HEK293 (cell line): Measurements from ENCODE around the gene ABCG1.
A peak's percentile ranks its signal among the peaks of the same experiment; 100 is the strongest.

ENCODE experiments used
- CTCF ChIA-PET: fragments of 350-600 bp; formaldehyde crosslinking; extraction: SDS; loops from one replicate; lab custom pipeline; 2021; ENCODE audit warnings: antibody characterized with exemption; lab: Yijun Ruan, JAX
- POLR2A ChIA-PET: fragments of 300-600 bp; formaldehyde crosslinking; extraction: SDS; loops from one replicate; lab custom pipeline; 2020; ENCODE audit warnings: antibody characterized with exemption, inconsistent platforms; lab: Yijun Ruan, JAX
- H3K27ac ChIP-seq: fragments of 200-500 bp; sonication (Bioruptor generic); 2 replicates; pipeline ENCODE4 v1.5.1; 2014; ENCODE audit warnings: low read depth, low read length, control low read depth, inconsistent platforms; ENCODE audit errors: extremely low read depth
- H3K36me3 ChIP-seq, 2 experiments: fragments of 200-500 bp in 1 of 2; sonication (Bioruptor generic) in 1 of 2; 1 replicate in 1 of 2; 2 replicates in 1 of 2; pipeline ENCODE4 v1.5.1; 2014 to 2017; ENCODE audit warnings: inconsistent platforms in 2 of 2, low read length in 2 of 2; ENCODE audit not compliant: control insufficient read depth in 2 of 2, insufficient read depth in 1 of 2
- H3K4me1 ChIP-seq: fragments of 200-500 bp; sonication (Bioruptor generic); 2 replicates; pipeline ENCODE4 v1.5.1; 2014; ENCODE audit warnings: mild to moderate bottlenecking, low read length, inconsistent platforms; ENCODE audit not compliant: control insufficient read depth, insufficient read depth
- H3K4me3 ChIP-seq: 2 replicates; pipeline ENCODE4 v1.5.1; 2011; ENCODE audit warnings: low read depth, mild to moderate bottlenecking, control low read depth, low read length, moderate library complexity
- H3K9me3 ChIP-seq: fragments of 200-500 bp; sonication (Bioruptor generic); 2 replicates; pipeline ENCODE4 v1.5.1; 2014; ENCODE audit warnings: low read depth, low read length, inconsistent platforms; ENCODE audit not compliant: control insufficient read depth, insufficient read depth
- BCL11A ChIP-seq: fragments of 450-650 bp; formaldehyde crosslinking; IDR thresholded peaks from 2 replicates; pipeline ENCODE4 v1.5.1; 2016; ENCODE audit warnings: low read depth, missing biosample characterization, missing genetic modification characterization
- EGR2 ChIP-seq: fragments of 450-650 bp; formaldehyde crosslinking; IDR thresholded peaks from 2 replicates; pipeline ENCODE4 v1.5.1; 2016; ENCODE audit warnings: low read depth, missing biosample characterization, missing genetic modification characterization
- HOXA7 ChIP-seq: sonication (generic); formaldehyde crosslinking; IDR thresholded peaks from 2 replicates; pipeline ENCODE4 v1.8.1; 2022; ENCODE audit warnings: missing genetic modification reagents, borderline replicate concordance
- KLF1 ChIP-seq: fragments of 450-650 bp; formaldehyde crosslinking; IDR thresholded peaks from 2 replicates; pipeline ENCODE4 v1.5.1; 2016; ENCODE audit warnings: missing biosample characterization, missing genetic modification characterization
- KLF8 ChIP-seq: fragments of 450-650 bp; formaldehyde crosslinking; IDR thresholded peaks from 2 replicates; pipeline ENCODE4 v1.5.1; 2016; ENCODE audit warnings: missing biosample characterization, missing genetic modification characterization
- RBAK ChIP-seq: fragments of 450-650 bp; formaldehyde crosslinking; IDR thresholded peaks from 2 replicates; pipeline ENCODE4 v1.5.1; 2016; ENCODE audit warnings: missing biosample characterization, missing genetic modification characterization
- SP2 ChIP-seq: fragments of 450-650 bp; formaldehyde crosslinking; IDR thresholded peaks from 2 replicates; pipeline ENCODE4 v1.5.1; 2016; ENCODE audit warnings: missing biosample characterization, missing genetic modification characterization
- ZBTB17 ChIP-seq: fragments of 450-650 bp; formaldehyde crosslinking; IDR thresholded peaks from 2 replicates; pipeline ENCODE4 v1.5.1; 2016; ENCODE audit warnings: missing biosample characterization, missing genetic modification characterization
- ZNF157 ChIP-seq: fragments of 450-650 bp; formaldehyde crosslinking; IDR thresholded peaks from 2 replicates; pipeline ENCODE4 v1.5.1; 2016; ENCODE audit warnings: missing biosample characterization, missing genetic modification characterization
- ZNF341 ChIP-seq: fragments of 450-650 bp; formaldehyde crosslinking; IDR thresholded peaks from 2 replicates; pipeline ENCODE4; 2016; ENCODE audit warnings: low read depth, missing biosample characterization, missing genetic modification characterization
- ZNF529 ChIP-seq: fragments of 450-650 bp; formaldehyde crosslinking; IDR thresholded peaks from 2 replicates; pipeline ENCODE4 v1.5.1; 2017; ENCODE audit warnings: missing genetic modification characterization, missing biosample characterization; ENCODE audit not compliant: insufficient replicate concordance
- ZNF660 ChIP-seq: fragments of 450-650 bp; IDR thresholded peaks from 2 replicates; pipeline ENCODE4 v1.5.1; 2018; ENCODE audit warnings: missing biosample characterization, mild to moderate bottlenecking, missing genetic modification characterization
- ZNF670 ChIP-seq: fragments of 450-650 bp; formaldehyde crosslinking; IDR thresholded peaks from 2 replicates; pipeline ENCODE4 v1.5.1; 2016; ENCODE audit warnings: missing biosample characterization, missing genetic modification characterization, low read depth
- ZXDB ChIP-seq: fragments of 450-650 bp; formaldehyde crosslinking; IDR thresholded peaks from 2 replicates; pipeline ENCODE4 v1.5.1; 2016; ENCODE audit warnings: missing biosample characterization, missing genetic modification characterization
- TF ChIP-seq, protein P1 (sequence below): fragments of 450-650 bp; formaldehyde crosslinking; IDR thresholded peaks from 2 replicates; pipeline ENCODE4 v1.5.1; 2016; ENCODE audit warnings: missing biosample characterization, missing genetic modification characterization
- TF ChIP-seq, protein P2 (sequence below): fragments of 450-650 bp; formaldehyde crosslinking; IDR thresholded peaks from 2 replicates; pipeline ENCODE4 v1.5.1; 2016; ENCODE audit warnings: missing biosample characterization, missing genetic modification characterization, borderline replicate concordance
- TF ChIP-seq, protein P3 (sequence below): fragments of 450-650 bp; formaldehyde crosslinking; IDR thresholded peaks from 2 replicates; pipeline ENCODE4 v1.5.1; 2016; ENCODE audit warnings: missing biosample characterization, missing genetic modification characterization, borderline replicate concordance
- TF ChIP-seq, protein P4 (sequence below): fragments of 450-650 bp; formaldehyde crosslinking; IDR thresholded peaks from 2 replicates; pipeline ENCODE4 v1.5.1; 2017; ENCODE audit warnings: missing biosample characterization, missing genetic modification characterization
- TF ChIP-seq, protein P5 (sequence below): fragments of 450-650 bp; formaldehyde crosslinking; IDR thresholded peaks from 2 replicates; pipeline ENCODE4 v1.5.1; 2016; ENCODE audit warnings: missing biosample characterization, missing genetic modification characterization, low read depth

The ABCG1 gene

DNA sequence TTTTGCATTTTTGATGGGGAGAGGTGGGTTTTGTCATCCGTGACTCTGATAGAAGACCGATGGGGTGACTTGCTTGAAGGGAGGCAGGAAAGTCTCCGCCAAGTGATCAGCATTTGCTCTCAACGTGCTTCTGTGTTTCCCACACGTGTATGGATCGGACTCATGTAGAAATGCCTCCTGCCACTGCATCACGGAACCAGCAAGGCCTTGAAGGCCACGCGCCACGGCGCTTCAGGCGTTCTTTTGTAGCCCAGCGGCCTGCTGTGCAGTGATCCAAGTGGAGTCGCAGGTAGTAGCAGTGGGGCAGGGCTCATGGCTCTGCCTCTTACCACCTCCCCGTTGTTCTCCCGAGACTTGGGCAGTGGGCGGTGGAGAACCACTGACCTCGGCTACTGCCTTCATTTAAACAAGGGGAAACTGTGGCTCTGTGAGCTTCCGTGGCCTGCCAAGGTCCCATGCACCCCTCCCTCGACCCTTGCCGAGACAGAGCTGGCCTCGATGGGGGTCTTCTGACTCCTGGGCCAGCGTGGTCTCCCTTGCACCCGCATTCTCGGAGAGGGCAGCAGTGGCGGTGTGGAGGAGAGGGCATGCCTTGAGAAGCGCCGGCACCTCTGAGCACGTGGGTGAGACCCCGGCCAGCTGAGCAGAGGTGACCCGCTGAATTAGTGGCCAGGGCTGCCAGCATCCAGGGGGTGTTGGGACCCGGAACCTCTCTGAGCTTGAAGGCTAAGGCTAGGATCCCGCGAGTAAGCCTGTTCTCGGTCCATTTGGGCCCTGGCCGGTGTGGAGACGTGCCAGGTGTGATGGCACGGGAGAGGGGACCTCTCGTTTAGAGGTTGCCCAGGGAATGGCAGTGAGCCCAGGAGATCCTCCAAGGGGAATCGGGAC is 46.1 kb upstream of the ABCG1 start:
- Histone ChIP-seq H3K4me3 (no peak overlapping the region), H3K9me3 (no peaks in the 10 kb centered on the region), H3K27ac (no peak overlapping the region), H3K36me3 (no peaks in the 10 kb centered on the region), H3K4me1 (peaks cover 7% of the 10 kb centered on the region)
- TF ChIP-seq, protein P1, sequence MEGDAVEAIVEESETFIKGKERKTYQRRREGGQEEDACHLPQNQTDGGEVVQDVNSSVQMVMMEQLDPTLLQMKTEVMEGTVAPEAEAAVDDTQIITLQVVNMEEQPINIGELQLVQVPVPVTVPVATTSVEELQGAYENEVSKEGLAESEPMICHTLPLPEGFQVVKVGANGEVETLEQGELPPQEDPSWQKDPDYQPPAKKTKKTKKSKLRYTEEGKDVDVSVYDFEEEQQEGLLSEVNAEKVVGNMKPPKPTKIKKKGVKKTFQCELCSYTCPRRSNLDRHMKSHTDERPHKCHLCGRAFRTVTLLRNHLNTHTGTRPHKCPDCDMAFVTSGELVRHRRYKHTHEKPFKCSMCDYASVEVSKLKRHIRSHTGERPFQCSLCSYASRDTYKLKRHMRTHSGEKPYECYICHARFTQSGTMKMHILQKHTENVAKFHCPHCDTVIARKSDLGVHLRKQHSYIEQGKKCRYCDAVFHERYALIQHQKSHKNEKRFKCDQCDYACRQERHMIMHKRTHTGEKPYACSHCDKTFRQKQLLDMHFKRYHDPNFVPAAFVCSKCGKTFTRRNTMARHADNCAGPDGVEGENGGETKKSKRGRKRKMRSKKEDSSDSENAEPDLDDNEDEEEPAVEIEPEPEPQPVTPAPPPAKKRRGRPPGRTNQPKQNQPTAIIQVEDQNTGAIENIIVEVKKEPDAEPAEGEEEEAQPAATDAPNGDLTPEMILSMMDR (tag by site-specific recombination) = no peak
- TF ChIP-seq ZBTB17 (tag by site-specific recombination) (no peak), RBAK (tag by site-specific recombination) (no peak), ZNF670 (tag by site-specific recombination) (no peak), ZNF341 (tag by site-specific recombination) (no peak), ZNF660 (tag by site-specific recombination) (no peak), KLF8 (tag by site-specific recombination) (no peak)
- TF ChIP-seq, protein P2, sequence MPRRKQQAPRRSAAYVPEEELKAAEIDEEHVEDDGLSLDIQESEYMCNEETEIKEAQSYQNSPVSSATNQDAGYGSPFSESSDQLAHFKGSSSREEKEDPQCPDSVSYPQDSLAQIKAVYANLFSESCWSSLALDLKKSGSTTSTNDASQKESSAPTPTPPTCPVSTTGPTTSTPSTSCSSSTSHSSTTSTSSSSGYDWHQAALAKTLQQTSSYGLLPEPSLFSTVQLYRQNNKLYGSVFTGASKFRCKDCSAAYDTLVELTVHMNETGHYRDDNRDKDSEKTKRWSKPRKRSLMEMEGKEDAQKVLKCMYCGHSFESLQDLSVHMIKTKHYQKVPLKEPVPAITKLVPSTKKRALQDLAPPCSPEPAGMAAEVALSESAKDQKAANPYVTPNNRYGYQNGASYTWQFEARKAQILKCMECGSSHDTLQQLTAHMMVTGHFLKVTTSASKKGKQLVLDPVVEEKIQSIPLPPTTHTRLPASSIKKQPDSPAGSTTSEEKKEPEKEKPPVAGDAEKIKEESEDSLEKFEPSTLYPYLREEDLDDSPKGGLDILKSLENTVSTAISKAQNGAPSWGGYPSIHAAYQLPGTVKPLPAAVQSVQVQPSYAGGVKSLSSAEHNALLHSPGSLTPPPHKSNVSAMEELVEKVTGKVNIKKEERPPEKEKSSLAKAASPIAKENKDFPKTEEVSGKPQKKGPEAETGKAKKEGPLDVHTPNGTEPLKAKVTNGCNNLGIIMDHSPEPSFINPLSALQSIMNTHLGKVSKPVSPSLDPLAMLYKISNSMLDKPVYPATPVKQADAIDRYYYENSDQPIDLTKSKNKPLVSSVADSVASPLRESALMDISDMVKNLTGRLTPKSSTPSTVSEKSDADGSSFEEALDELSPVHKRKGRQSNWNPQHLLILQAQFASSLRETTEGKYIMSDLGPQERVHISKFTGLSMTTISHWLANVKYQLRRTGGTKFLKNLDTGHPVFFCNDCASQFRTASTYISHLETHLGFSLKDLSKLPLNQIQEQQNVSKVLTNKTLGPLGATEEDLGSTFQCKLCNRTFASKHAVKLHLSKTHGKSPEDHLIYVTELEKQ (tag by site-specific recombination) = no peak
- TF ChIP-seq, protein P3, sequence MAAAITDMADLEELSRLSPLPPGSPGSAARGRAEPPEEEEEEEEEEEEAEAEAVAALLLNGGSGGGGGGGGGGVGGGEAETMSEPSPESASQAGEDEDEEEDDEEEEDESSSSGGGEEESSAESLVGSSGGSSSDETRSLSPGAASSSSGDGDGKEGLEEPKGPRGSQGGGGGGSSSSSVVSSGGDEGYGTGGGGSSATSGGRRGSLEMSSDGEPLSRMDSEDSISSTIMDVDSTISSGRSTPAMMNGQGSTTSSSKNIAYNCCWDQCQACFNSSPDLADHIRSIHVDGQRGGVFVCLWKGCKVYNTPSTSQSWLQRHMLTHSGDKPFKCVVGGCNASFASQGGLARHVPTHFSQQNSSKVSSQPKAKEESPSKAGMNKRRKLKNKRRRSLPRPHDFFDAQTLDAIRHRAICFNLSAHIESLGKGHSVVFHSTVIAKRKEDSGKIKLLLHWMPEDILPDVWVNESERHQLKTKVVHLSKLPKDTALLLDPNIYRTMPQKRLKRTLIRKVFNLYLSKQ (tag by site-specific recombination) = no peak
- CTCF ChIA-PET = interaction anchor here (0.8 to 1.6 kb wide), 4 partner anchors 18 to 86 kb away, joined by 3 to 12 read pairs (median 4); no protein-coding TSS in a partner anchor
- POLR2A ChIA-PET = no interaction called here

DNA sequence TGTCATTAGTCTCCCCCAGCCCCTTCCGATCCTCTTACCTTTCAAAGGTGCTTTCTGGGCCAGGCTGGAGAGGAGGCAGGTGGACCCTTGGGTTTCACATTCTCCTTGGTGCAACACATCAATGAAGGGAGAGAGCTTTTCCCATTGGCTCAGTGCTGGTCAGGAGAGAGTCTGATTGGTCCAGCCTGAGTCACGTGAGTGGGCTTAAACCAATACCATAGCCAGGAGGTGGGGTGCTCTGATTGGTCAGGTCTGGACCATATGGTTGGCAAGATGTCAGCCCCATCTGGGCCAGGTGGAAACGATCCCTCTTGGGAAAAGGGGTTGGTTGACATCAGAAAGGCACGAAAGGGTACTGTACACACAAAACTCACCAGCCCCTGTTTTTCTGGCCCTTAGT is 44.8 kb upstream of the ABCG1 start:
- Histone ChIP-seq H3K9me3 (no peaks in the 10 kb centered on the region), H3K36me3 (no peaks in the 10 kb centered on the region), H3K27ac (no peak overlapping the region)
- CTCF ChIA-PET = interaction anchor here (0.6 to 1.1 kb wide), 2 partner anchors 8 to 73 kb away, joined by 3 read pairs; no protein-coding TSS in a partner anchor
- TF ChIP-seq SP2 (tag by site-specific recombination) (0 out of 2 replicates have a peak, but pooled peaks have one; percentile 16), HOXA7 (no peak), ZNF157 (tag by site-specific recombination) (no peak)
- TF ChIP-seq, all 188 proteins: peak for 1
- POLR2A ChIA-PET = no interaction called here
- peaks cover 7% of the 10 kb centered on the region for H3K4me1 ChIP-seq
- no peak overlapping the region for H3K4me3 ChIP-seq

DNA sequence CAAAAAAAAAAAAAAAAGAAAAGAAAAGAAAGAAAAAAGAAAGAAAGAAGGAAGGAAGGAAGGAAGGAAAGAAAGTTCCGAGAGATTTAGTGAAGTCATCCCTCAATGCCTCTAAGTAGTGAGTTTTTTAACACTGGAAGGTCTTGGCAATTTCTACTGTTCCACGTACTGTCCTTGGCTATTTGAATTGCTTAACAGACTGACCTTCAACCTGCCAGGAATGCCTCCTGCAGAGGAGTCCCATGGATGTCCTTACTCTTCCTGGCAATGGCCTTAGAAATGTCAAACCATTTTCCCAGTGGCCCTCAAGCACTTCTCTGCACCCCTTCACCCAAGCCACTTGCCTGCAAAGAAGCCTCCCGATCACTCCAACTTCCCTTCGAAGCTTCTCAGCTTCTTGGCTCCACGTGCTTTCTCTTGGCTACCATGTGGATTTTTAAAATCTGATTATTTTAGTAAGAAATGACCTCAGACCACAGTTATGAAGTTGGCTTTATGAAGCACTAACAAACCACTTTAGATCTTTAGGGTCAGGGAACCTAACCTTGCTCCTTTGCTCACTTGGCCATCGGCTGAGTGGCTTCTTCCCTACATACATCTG is 43.7 kb upstream of the ABCG1 start:
- Histone ChIP-seq H3K4me1 (peaks cover 7% of the 10 kb centered on the region), H3K4me3 (no peak overlapping the region), H3K27ac (no peak overlapping the region), H3K36me3 (no peaks in the 10 kb centered on the region), H3K9me3 (no peaks in the 10 kb centered on the region)
- ChIA-PET CTCF (interaction anchor here (0.6 to 1.1 kb wide), 2 partner anchors 9 to 467 kb away, joined by 3 to 4 read pairs; no protein-coding TSS in a partner anchor), POLR2A (no interaction called here)
- TF ChIP-seq ZXDB (no peak), ZNF529 (tag by site-specific recombination) (no peak), KLF1 (tag by site-specific recombination) (no peak), BCL11A (tag by site-specific recombination) (no peak), EGR2 (tag by site-specific recombination) (no peak)
- TF ChIP-seq, protein P4, sequence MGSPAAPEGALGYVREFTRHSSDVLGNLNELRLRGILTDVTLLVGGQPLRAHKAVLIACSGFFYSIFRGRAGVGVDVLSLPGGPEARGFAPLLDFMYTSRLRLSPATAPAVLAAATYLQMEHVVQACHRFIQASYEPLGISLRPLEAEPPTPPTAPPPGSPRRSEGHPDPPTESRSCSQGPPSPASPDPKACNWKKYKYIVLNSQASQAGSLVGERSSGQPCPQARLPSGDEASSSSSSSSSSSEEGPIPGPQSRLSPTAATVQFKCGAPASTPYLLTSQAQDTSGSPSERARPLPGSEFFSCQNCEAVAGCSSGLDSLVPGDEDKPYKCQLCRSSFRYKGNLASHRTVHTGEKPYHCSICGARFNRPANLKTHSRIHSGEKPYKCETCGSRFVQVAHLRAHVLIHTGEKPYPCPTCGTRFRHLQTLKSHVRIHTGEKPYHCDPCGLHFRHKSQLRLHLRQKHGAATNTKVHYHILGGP = no peak
- TF ChIP-seq, protein P5, sequence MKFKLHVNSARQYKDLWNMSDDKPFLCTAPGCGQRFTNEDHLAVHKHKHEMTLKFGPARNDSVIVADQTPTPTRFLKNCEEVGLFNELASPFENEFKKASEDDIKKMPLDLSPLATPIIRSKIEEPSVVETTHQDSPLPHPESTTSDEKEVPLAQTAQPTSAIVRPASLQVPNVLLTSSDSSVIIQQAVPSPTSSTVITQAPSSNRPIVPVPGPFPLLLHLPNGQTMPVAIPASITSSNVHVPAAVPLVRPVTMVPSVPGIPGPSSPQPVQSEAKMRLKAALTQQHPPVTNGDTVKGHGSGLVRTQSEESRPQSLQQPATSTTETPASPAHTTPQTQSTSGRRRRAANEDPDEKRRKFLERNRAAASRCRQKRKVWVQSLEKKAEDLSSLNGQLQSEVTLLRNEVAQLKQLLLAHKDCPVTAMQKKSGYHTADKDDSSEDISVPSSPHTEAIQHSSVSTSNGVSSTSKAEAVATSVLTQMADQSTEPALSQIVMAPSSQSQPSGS (tag by site-specific recombination) = no peak
